CD4-positive, alpha-beta T cell (primary cell): ENCODE measurements around the gene DNLZ. TPM values are rescaled to one million over a fixed set of nuclear protein-coding genes. Genes with fewer than 3 reads are reported as not detected.

Source experiments
- ATAC-seq: fragments of 200-7000 bp; cut with Tn5 transposase; one replicate; pipeline ENCODE4 v1.10.0; 2022; ENCODE audit warnings: mild to moderate bottlenecking; ENCODE audit not compliant: poor library complexity
- CTCF ChIA-PET: fragments of 350-600 bp; sonication (Branson Sonifier 250); formaldehyde crosslinking; loops from one replicate; lab custom pipeline; 2021; ENCODE audit warnings: antibody characterized with exemption, inconsistent platforms; lab: Charles Lee
- POLR2A ChIA-PET: fragments of 350-600 bp; sonication (Branson Sonifier 250); formaldehyde crosslinking; loops from one replicate; lab custom pipeline; 2021; ENCODE audit warnings: antibody characterized with exemption, inconsistent platforms; lab: Charles Lee
- DNase-seq, 14 experiments: peaks; one replicate each; pipeline ENCODE4 v3.0.0-alpha.2; 2013 to 2020; ENCODE audit warnings: mixed read lengths in 2 of 14
- H3K27ac ChIP-seq, 2 donors: one replicate each; pipeline versions ENCODE4 v1.5.1 to v1.7.0; 2013; ENCODE audit warnings: low read length in 2 of 2, low read depth in 1 of 2, mild to moderate bottlenecking in 1 of 2
- H3K27me3 ChIP-seq, 2 experiments: 1 replicate in 1 of 2; 2 replicates in 1 of 2; pipeline versions ENCODE4 v1.6.1 to v1.7.0; 2013; ENCODE audit warnings: low read length in 2 of 2, control low read depth in 1 of 2, mild to moderate bottlenecking in 1 of 2, moderate library complexity in 1 of 2; ENCODE audit not compliant: insufficient read depth in 2 of 2, control insufficient read depth in 1 of 2
- H3K36me3 ChIP-seq: one replicate; pipeline ENCODE4 v1.6.1; 2013; ENCODE audit warnings: low read length, control low read depth; ENCODE audit not compliant: insufficient read depth
- H3K4me1 ChIP-seq: one replicate; pipeline ENCODE4 v1.6.1; 2013; ENCODE audit warnings: low read length, control low read depth; ENCODE audit not compliant: insufficient read depth
- H3K4me3 ChIP-seq: one replicate; pipeline ENCODE4 v1.5.1; 2013; ENCODE audit warnings: mild to moderate bottlenecking, low read length, moderate library complexity
- H3K9me3 ChIP-seq, 2 experiments: 1 replicate in 1 of 2; 2 replicates in 1 of 2; pipeline versions ENCODE4 v1.6.1 to v1.7.0; 2013; ENCODE audit warnings: low read length in 2 of 2, mild to moderate bottlenecking in 2 of 2, control low read depth in 1 of 2, moderate library complexity in 1 of 2; ENCODE audit not compliant: control insufficient read depth in 1 of 2, insufficient read depth in 1 of 2
- H3K27ac Mint-ChIP-seq: one replicate; pipeline ENCODE4 v1.8.0; 2020; ENCODE audit warnings: mixed read lengths
- H3K27me3 Mint-ChIP-seq: one replicate; pipeline ENCODE4 v1.8.0; 2021; ENCODE audit warnings: mixed read lengths
- H3K36me3 Mint-ChIP-seq: one replicate; pipeline ENCODE4 v1.8.0; 2021; ENCODE audit warnings: low read depth, mixed read lengths
- H3K4me1 Mint-ChIP-seq: one replicate; pipeline ENCODE4 v1.8.0; 2021; ENCODE audit warnings: low read depth, mixed read lengths
- H3K4me3 Mint-ChIP-seq: one replicate; pipeline ENCODE4 v1.8.0; 2020; ENCODE audit warnings: mild to moderate bottlenecking, mixed read lengths
- H3K9me3 Mint-ChIP-seq: one replicate; pipeline ENCODE4 v1.8.0; 2020; ENCODE audit warnings: mixed read lengths
- CTCF ChIP-seq: fragments of 200-600 bp; IDR thresholded peaks from one replicate; pipeline ENCODE4 v1.8.0; 2022; ENCODE audit warnings: antibody characterized with exemption, mild to moderate bottlenecking
- intact Hi-C, 2 experiments: fragments of 100-400 bp; cut with DNase I in 1 of 2; cut with micrococcal nuclease in 1 of 2; formaldehyde crosslinking; loops; one replicate each; pipeline versions ENCODE4 v1.15.1 to v1.9.0; 2023 to 2025; cut with DNase I, micrococcal nuclease
- total RNA-seq, 174 experiments: library from RNA in 2 of 174; stranded (reverse) in 2 of 174; gene quantifications; one replicate each; pipeline ENCODE4 v1.2.3 and lab custom pipeline; 2021 to 2026

The DNLZ gene
- total RNA-seq, 2 experiments from 2014 or later = 15.4 to 17.0 TPM

- no peaks in the 10 kb centered on the region for H3K4me1 ChIP-seq
- no peaks in the 10 kb centered on the region for H3K27me3 Mint-ChIP-seq
- no peaks in the 10 kb centered on the region for H3K27me3 ChIP-seq
- no peaks in the 10 kb centered on the region for H3K9me3 ChIP-seq
- H3K36me3 ChIP-seq = peaks cover 34% of the 10 kb centered on the region
- no peaks in the 10 kb centered on the region for H3K9me3 Mint-ChIP-seq
- POLR2A ChIA-PET = no interaction called here
- H3K36me3 Mint-ChIP-seq = peaks cover 4% of the 10 kb centered on the region
- ATAC-seq = no peak
- H3K27ac Mint-ChIP-seq = no peak overlapping the region
- DNase-seq = no peak
- H3K4me1 Mint-ChIP-seq = no peaks in the 10 kb centered on the region
- H3K4me3 Mint-ChIP-seq = no peak overlapping the region
- CTCF ChIA-PET = no interaction called here
- TF ChIP-seq CTCF = no peak
- no peak overlapping the region for H3K27ac ChIP-seq
- H3K4me3 ChIP-seq = no peak overlapping the region
- intact Hi-C loops = no loop called here
Measured at GRCh38 chr9:136378170-136379002, 14.8 kb upstream of the DNLZ start.

- Histone ChIP-seq H3K4me1 (no peaks in the 10 kb centered on the region), H3K36me3 (peaks cover 26% of the 10 kb centered on the region), H3K4me3 (no peak overlapping the region), H3K9me3 (no peaks in the 10 kb centered on the region), H3K27ac (no peak overlapping the region), H3K27me3 (peaks cover 4 to 5% of the 10 kb centered on the region in 2 experiments)
- no peak for TF ChIP-seq CTCF
- DNase-seq = no peak
- Mint-ChIP-seq H3K36me3 (peaks cover 4% of the 10 kb centered on the region), H3K27ac (no peak overlapping the region), H3K27me3 (no peaks in the 10 kb centered on the region), H3K4me3 (no peak overlapping the region), H3K9me3 (no peaks in the 10 kb centered on the region), H3K4me1 (no peaks in the 10 kb centered on the region)
- no peak for ATAC-seq
- POLR2A ChIA-PET = no interaction called here
- CTCF ChIA-PET = no interaction called here
- intact Hi-C loops = no loop called here
Measured at GRCh38 chr9:136377341-136378169, 14.0 kb upstream of the DNLZ start.

GRCh38 chr9:136376457-136376856 is 12.9 kb upstream of the DNLZ start:
- Histone ChIP-seq H3K9me3 (no peaks in the 10 kb centered on the region), H3K4me3 (no peak overlapping the region), H3K4me1 (peaks cover 4% of the 10 kb centered on the region), H3K27ac (no peak overlapping the region), H3K27me3 (peaks cover 4 to 7% of the 10 kb centered on the region in 2 experiments), H3K36me3 (peaks cover 17% of the 10 kb centered on the region)
- no peak for TF ChIP-seq CTCF
- intact Hi-C loops = no loop called here
- Mint-ChIP-seq H3K27ac (no peak overlapping the region), H3K4me1 (no peaks in the 10 kb centered on the region), H3K9me3 (no peaks in the 10 kb centered on the region), H3K27me3 (no peaks in the 10 kb centered on the region), H3K36me3 (peaks cover 4% of the 10 kb centered on the region), H3K4me3 (no peak overlapping the region)
- ChIA-PET CTCF (no interaction called here), POLR2A (no interaction called here)
- DNase-seq (no peak), ATAC-seq (no peak)
